Measurements from ENCODE around the gene ALG10.
"Not testable (repeated sequence)": the region's sequence is repeated elsewhere in the genome, so short reads cannot be mapped to it uniquely, and the experiment has no call there.

ALG10 gene, protein sequence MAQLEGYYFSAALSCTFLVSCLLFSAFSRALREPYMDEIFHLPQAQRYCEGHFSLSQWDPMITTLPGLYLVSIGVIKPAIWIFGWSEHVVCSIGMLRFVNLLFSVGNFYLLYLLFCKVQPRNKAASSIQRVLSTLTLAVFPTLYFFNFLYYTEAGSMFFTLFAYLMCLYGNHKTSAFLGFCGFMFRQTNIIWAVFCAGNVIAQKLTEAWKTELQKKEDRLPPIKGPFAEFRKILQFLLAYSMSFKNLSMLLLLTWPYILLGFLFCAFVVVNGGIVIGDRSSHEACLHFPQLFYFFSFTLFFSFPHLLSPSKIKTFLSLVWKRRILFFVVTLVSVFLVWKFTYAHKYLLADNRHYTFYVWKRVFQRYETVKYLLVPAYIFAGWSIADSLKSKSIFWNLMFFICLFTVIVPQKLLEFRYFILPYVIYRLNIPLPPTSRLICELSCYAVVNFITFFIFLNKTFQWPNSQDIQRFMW

DNA sequence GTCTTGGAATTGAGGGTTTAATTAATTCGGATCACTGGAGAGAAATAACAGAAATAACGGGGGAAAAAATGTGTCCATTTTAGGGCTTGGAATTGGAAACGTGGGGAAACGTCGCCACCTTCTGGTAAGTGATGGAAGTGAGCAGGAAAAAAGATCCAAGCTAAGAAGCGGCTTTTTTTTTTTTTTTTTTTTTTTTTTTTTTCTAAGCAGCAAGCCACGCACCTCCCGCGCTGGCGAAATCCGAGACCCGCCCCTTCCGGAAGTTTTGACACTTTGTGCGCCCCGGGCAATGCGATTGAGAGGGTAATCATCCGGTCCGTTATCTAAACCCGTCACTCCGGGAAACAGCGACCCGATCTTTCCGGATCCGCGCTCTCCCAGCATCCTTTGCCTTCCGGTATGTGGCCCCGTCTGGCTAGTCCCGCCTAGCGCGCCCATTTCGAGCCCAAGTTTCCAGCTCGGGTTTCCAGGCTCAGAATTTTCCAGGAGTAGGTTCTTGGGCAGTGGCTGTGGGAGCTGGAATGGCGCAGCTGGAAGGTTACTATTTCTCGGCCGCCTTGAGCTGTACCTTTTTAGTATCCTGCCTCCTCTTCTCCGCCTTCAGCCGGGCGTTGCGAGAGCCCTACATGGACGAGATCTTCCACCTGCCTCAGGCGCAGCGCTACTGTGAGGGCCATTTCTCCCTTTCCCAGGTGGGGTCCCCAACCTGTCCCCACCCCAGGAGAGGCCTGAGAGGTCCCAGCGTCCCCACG lies at the start of gene ALG10:
Gene ALG10, plus strand, starts transcription at position 418 of the 752 bp plus-strand sequence. Its CDS starts 104 bp downstream, at position 522.
- peak; percentile 90 for DNase-seq (ENCODE audit: low read depth)

DNA sequence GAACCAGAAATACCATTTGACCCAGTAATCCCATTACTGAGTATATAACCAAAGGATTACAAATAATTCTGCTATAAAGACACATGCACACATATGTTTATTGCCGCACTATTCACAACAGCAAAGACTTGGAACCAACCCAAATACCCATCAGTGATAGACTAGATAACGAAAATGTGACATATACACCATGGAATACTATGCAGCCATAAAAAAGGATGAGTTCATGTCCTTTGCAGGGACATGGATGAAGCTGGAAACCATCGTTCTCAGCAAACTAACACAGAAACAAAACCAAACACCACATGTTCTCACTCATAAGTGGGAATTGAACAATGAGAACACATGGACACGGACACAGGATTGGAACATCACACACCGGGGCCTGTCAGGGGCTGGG lies 49.4 kb upstream of the ALG10 start:
- DNase-seq (ENCODE audit: low read depth) = not testable (repeated sequence)

DNA sequence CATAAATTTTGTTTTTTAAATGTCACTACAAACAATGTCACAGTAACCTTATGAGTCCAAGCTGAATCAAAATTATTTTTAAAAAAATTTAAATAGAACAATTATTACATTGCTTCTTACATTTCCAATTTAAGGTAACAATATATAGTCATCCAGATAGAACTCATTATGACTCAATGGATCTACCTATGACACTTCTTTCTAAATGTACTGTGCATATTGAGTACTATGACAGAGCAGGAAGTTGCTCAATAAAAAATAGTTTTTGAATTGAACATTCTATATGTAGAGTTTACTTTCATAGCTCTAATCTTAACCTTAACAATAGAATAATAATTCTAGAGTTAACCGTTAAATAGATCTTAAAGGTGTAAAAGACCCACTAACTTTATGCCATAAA lies 44.4 kb upstream of the ALG10 start:
- no peak for DNase-seq (ENCODE audit: low read depth)

DNA sequence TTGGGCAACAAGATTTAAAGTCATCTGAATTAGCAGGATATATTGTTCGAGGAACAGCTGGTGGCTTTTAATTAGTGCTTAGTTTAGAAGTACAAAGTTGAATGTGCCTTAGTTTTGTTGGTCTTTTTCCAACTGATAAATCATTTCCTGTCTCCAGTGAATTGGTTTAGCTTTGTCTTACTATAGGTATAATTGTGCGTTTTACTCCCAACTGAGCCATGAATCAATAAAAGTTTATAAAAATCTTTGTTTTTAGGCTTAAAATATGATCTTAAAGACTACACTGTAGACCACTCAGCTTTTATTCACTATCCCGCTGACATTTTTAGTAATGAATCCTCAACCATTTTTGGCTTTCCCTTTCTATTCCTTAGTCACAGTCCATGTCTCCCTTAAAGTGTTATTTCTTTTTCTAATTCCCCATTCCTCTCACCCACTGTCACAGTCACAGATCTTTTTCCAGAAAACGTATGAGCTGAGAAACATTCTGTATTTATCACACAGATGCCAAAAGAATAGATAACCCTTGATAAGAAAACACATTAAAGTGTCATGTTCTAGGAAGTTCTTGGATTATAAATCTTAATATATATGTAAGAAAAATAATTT lies 34.0 kb upstream of the ALG10 start:
- no peak for DNase-seq (ENCODE audit: low read depth)

DNA sequence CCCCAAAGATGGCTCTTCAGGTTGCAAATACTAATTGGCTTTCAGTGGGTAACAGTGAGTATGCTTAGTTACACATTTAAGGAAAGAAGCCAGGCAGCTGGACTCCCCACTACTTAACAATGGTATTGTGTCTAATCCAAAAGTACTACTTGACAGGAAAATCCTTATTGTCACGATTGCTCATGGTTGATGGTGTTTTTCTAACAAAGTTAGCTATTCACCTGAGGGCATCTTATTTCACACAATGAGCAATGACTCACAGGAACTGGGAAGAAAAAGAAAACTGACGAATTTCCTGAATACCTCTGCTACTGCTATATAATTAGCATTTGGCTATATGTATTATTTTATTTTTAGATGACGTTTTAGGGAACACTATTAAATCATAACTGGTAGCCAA lies 33.4 kb upstream of the ALG10 start:
- DNase-seq (ENCODE audit: low read depth) = no peak

DNA sequence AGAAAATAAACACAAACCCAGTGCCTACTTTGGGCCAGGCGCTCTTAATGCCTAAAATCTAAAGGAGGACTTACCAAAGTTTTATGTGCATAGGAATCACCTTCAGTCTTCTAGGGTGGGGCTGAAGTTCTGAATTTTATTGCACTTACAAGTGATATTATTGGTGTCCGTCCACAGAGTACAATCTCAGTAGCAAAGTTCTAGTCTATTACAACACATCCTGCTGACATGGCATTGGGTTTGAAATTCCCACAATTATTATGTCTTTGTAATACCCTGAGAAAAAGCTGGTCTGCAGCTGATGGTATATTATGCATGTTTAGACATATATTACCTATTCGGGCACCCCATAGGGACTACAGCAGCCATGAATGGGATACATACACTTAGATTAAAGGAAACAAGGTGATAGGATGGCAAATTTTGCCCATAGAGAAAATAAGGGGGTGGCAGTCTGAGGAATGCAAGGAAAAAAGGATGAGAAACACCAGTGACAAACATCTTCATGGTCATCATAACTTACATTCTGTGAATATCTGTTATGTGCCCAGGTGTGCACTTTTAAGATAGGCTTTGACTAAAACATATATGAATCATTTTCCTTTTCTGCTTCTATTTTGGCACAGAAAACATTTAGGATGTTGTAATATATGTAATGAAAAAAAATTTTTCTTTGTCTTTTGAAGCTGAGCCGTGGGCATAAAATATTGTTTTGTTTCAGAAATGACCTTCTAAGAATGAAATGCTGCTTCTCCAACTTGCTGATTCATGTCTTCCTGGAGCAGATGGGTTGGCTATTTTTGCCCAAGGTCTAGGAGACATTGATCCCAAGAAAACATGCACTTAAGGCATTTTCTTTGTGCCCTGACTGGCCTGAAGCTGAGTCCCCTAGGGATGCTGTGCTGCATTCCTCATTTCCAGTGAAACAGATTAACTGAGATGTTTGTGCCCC lies 27.2 kb upstream of the ALG10 start:
- no peak for DNase-seq (ENCODE audit: low read depth)

DNA sequence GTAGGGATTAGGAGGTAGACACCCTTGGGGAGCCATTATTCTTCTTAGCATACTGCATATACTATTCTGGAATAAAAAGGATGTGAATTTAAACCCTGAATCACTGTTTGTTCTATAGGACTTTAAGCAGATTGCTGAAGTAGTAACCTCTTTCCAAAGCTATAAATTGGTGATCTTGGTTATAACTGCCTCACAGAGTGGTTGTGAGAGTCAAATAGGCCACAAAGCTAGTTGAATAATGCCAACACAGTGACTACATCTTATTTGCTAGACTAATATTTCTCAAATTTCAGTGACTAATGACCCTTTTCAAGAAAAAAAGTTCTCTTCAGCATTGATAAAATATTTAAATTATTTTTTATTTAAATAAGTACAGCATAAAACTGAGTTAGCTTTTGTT lies 13.5 kb upstream of the ALG10 start:
- DNase-seq (ENCODE audit: low read depth) = not testable (repeated sequence)

DNA sequence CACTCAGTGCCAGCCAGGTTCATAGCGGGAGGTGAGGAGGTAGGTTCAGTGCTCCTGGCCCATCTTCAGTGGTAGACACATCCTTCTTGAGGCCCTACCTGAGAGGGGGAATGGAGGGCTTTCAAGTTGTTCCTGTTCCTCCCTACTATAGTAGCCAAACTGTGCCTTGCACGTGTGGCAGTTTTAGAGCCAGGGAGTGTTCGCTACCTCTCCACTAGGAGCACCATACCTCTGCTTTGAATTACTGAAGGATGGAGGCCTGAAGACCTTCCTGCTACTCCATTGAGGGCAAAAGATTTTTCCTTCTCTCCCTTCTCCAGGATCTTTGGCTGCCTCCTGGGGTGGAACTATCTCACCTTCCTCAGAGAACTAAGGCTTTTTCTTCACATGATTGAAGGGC lies 5.9 kb upstream of the ALG10 start:
- no peak for DNase-seq (ENCODE audit: low read depth)

DNA sequence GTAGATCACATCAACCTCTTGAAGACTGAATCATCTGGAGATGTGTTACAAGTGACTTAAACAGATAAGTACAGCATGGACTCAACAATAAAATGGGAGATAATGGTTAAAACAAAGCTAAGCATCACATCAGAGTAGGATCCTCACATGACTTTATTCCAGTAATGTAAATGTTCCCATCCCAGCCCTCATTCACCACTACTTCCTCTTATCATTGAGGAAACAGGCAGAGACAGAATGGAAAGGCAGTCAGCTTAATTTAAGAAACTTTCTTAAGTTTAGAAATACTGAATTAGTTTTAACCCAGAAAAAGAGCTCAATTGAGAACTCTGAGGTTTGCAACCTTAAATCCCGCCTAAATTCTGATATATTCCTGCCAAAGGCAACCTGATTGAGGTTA lies 1.2 kb upstream of the ALG10 start:
- no peak for DNase-seq (ENCODE audit: low read depth)

DNA sequence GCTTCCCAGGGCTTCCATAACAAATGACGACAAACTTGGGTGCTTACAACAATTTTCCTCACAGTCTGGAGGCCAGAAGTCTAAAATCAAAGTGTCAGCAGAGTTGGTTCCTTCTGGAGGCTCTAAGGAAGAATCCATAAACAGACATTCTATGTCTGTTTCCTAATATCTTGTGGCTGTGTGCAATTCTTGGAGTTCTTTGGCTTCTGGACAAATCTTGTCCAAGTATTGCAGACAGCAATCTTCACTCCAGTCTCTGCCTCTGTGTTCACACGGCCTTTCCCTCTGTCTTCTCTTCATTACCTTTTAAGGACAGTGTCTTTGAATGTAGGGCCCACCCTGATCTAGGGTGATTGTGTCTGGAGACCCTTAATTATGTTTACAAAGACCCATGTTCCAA lies 5.4 kb downstream of the ALG10 start:
- not testable (repeated sequence) for DNase-seq (ENCODE audit: low read depth)

DNA sequence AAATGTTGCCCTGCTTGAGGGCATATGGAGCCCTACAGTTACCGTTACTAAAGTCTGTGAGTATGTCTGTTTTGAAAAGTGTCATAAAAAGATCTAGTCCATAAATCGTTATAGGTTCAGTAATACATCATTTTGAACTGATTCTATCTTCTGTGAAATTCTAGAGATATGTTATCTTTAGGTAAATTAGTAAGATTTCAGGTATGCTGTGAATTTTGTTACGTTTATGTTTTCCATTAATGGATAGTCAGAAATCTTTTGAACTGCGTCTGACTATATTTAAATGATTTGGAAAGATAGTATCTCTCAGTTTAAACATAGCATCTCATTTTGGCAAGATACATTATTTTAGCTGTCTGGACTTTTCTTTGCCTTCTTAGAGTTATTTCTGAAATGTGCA lies 8.3 kb downstream of the ALG10 start:
- no peak for DNase-seq (ENCODE audit: low read depth)

DNA sequence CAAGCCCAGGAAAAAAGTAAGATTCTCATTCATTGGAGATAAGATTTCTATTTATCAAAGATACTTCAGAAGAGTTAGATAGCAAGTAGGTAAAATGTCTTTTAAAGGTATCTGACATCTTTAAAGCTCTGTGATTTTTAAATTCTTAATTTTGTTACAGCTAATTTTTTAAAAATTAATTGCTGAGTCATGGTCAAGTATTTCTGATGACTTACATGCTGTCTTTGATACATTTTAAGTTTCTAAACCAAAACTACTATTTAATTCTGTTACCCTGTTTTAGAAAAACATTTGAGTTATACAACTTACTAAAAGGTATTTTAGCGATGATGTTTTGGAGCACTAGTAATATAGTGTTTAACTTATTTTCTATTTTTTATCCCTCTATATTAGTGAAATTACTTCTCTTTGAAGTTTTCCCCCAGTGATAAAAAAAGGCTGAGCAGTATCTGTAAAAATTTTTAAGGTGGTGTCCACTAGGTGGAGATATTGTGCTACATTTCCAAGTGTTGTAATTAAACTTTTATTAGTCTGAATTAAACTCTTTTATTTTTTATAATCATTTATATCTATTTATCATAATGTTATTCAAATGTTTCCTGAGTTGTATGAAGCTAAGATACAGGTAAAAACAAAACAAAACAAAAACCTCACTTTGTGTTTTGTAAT lies 11.5 kb downstream of the ALG10 start:
- DNase-seq (ENCODE audit: low read depth) = no peak

DNA sequence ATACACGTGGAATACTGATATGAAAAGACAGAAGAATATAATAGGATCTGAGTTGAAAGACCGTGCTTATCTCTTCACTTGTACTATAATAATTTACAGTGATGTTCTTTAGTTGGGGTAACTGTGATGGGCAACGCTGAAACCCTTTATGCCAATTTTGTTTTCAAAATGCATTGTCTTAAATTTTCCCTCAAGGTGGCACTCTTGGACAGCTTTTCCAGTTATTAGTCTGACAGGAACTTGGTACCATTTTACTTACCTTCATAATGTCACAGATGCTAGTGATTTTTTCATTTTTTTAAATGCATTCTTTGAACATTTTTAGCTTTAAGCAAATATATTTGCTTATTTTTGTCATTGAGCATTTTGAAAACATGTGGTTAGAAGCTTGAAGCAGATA lies 16.1 kb downstream of the ALG10 start:
- not testable (repeated sequence) for DNase-seq (ENCODE audit: low read depth)

DNA sequence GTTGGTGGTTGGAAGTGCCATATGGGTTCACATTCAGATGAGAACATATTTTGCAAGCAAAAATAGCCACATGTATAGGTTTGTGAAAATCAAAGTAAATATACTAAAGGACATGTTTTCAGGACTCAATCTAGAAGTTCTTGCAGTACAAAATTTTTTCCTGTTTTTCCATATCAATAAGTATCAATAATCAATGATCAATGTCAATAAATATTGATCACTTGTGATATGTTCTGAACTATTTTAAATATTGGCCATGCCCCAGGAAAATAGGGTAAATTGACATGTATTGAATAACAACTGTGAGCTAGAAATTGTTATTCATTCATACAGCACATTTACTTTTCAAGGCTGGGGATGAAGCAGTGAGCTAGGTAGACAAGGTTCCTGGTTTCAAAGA lies 24.3 kb downstream of the ALG10 start:
- no peak for DNase-seq (ENCODE audit: low read depth)

DNA sequence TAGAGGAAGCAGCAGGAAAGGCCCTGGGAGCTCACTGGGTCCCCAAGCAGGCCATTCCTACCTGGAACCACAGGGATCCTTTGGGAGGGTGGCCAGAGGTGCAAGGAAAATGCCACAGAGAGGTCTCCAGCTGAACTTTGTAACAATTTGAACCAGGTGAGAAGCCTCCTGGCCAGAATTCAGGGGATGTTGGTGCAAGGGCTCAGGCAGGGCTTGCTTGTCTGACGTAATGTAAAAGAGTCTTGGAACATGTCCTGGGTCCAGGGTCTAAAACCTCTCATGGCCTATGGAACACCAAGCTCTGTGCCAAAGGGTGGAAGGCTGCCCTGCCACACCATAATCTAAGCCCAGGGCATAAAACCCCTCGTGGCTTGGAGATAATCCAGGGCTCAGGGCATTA lies 25.6 kb downstream of the ALG10 start:
- not testable (repeated sequence) for DNase-seq (ENCODE audit: low read depth)

DNA sequence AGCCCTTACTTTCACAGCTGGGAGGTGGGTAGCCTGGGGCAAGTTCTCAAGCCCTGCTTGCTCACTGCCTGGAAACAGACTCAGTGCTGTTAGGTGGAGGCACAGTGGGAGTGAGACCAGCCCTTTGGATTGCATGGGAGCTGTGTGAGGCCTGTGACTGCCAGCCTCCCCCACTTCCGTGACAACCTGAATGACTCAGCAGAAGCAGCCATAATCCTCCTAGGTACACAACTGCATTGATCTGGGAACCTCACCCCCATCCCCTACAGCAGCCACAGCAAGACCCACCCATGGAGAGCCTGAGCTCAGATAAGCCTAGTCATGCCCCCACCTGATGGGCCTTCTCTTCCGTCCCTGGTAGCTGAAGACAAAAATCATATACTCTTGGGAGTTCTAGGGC lies 26.4 kb downstream of the ALG10 start:
- no peak for DNase-seq (ENCODE audit: low read depth)

DNA sequence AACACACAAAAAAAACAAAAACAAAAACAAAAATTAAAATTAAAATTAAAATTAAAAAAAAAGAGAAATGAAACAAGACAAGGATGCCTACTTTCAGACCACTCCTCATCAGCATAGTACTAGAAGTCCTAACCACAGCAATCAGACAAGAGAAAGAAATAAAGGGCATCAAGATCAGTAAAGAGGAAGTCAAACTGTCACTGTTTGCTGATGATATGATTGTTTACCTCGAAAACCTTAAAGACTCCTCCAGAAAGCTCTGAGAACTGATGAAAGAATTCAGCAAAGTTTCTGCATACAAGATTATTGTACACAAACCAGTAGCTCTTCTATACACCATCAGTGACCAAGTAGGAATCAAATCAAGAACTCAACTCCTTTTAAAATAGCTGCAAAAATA lies 29.2 kb downstream of the ALG10 start:
- DNase-seq (ENCODE audit: low read depth) = no peak

DNA sequence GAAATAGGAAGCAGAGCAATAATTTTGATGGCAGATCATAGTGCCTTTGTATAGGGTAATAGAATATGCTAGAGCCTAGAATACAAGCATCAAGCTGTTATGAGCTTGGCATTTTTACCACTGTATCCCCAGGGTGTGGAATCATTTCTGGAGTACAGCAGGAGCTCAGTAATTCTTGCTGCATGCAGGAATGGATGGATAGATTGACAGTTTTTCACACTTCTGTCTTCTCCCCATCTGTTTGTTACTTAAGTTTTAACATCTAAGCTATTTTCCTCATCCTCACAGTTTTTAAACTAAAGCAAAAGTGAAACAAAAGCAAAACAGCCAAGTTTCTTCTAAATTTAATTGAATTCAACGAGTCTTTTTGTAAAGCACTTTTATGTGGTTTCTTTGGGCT lies 32.6 kb downstream of the ALG10 start:
- DNase-seq (ENCODE audit: low read depth) = no peak

Measured in stimulated activated CD8-positive, alpha-beta memory T cell treated with anti-CD3 and anti-CD28 coated beads, Interleukin-12 subunit alpha, Interleukin-12 subunit beta, amount 100 ng/mL, for 4 hours (primary cell).